Heart right ventricle (tissue), 16 donors: Measurements from ENCODE around the gene NEURL2. TPM values are rescaled to one million over a fixed set of nuclear protein-coding genes. Genes with fewer than 3 reads are reported as not detected.

Experiments used
- ATAC-seq, 8 donors: fragments of 200-7000 bp; cut with Tn5 transposase; one replicate each; pipeline ENCODE4 v1.9.1; 2020; ENCODE audit warnings: mild to moderate bottlenecking in 8 of 8, moderate library complexity in 8 of 8, moderate number of reproducible peaks in 1 of 8
- DNase-seq, 2 donors: peaks; one replicate each; pipeline ENCODE4 v3.0.0-alpha.2; 2020
- H3K27ac ChIP-seq, 10 donors: fragments of 200-600 bp; sonication (generic) in 2 of 10; one replicate each; pipeline versions ENCODE4 v1.5.0 to v1.8.0; 2020 to 2022; ENCODE audit warnings: mild to moderate bottlenecking in 3 of 10
- H3K27me3 ChIP-seq, 7 donors: fragments of 200-600 bp; one replicate each; pipeline ENCODE4 v1.8.0; 2021 to 2022; ENCODE audit warnings: mild to moderate bottlenecking in 2 of 7
- H3K36me3 ChIP-seq, 9 donors: fragments of 200-600 bp; sonication (generic) in 1 of 9; one replicate each; pipeline versions ENCODE4 v1.5.0 to v1.8.0; 2020 to 2022; ENCODE audit warnings: mild to moderate bottlenecking in 2 of 9
- H3K4me1 ChIP-seq, 9 donors: fragments of 200-600 bp; sonication (generic) in 1 of 9; one replicate each; pipeline versions ENCODE4 v1.5.0 to v1.8.0; 2020 to 2022; ENCODE audit warnings: mild to moderate bottlenecking in 4 of 9
- H3K4me3 ChIP-seq, 10 donors: fragments of 200-600 bp; sonication (generic) in 2 of 10; one replicate each; pipeline versions ENCODE4 v1.5.0 to v1.8.0; 2020 to 2022; ENCODE audit warnings: mild to moderate bottlenecking in 7 of 10, moderate library complexity in 2 of 10
- H3K9me3 ChIP-seq, 11 donors: fragments of 200-600 bp in 10 of 11; sonication (generic) in 2 of 11; one replicate each; pipeline versions ENCODE4 v1.5.0 to v1.8.0; 2013 to 2022; ENCODE audit warnings: mild to moderate bottlenecking in 2 of 11, control low read depth in 1 of 11, moderate library complexity in 1 of 11
- WGBS, 2 donors: extraction: QIAGEN DNeasy Blood & Tissue Kit; methylation state at CpG; one replicate each; pipeline ENCODE4 v1.1.7; 2013; ENCODE audit warnings: inconsistent platforms in 1 of 2; 5-methylcytosine and 5-hydroxymethylcytosine counted together
- intact Hi-C, 10 donors: fragments of 100-400 bp; cut with DNase I; formaldehyde crosslinking; loops; one replicate each; pipeline versions ENCODE4 v1.11.1 to v1.14.2; 2022
- polyA plus RNA-seq, 2 donors: library from polyadenylated mRNA; stranded (reverse); fragments of 200-250 nt; gene quantifications; one replicate each; pipeline ENCODE4 v1.2.3, GENCODE V29; 2013
- total RNA-seq, 10 donors: library from RNA; stranded (reverse); fragmentation: NEBNext Ultra II Directional in 3 of 10; extraction: Animal tissue kit (Norgen Biotek cat#: 25700) in 3 of 10; gene quantifications; one replicate each; pipeline versions ENCODE4 v1.2.1 to v1.2.4, GENCODE V29; 2021 to 2023
- TF ChIP-seq, protein P1 (sequence below), 9 donors: fragments of 200-600 bp; sonication (generic) in 2 of 9; IDR thresholded peaks; one replicate each; pipeline versions ENCODE4 v1.5.0 to v1.8.0; 2021 to 2022; ENCODE audit warnings: antibody characterized with exemption in 9 of 9, mild to moderate bottlenecking in 5 of 9, moderate library complexity in 1 of 9
- donor health status: Arrhythmogenic right ventricular cardiomyopathy.
- donor health status: ischemic (EF 13 %, LVEDD 7.1; RV severe dilation, severe dysfunction).
- donor health status: healthy with polysubstance abuse.
- donor health status: DM: no; HTN: yes; CAD: no.
- donor health status: DM: no; HTN: no; CAD: no.
- donor health status: ischemic (EF 25% LVEDD 6.9; RV normal size, moderate dysfunction).
- donor health status: ischemic (EF 25% LVEDD 5.7; RV mildly dilated, moderate dysfunction).
- donor health status: healthy.
- donor health status: DM: yes; HTN: yes; CAD: no.
- donor health status: Ischemic cardiomyopathy.
- donor health status: ischemic (EF 35%, LVEDD 5.7; RV mildly dilated, moderate dysfunction).
- donor health status: nonischemic (EF 11% LVEDD 7.7; RV severe dilation, severe dysfunction).
- donor health status: DM: yes; HTN: yes; CAD: no.
- donor health status: PGD.
- donor health status: ischemic (EF 29% LVEDD 5.4; RV normal size, mild dysfunction).
- donor health status: nonischemic (EF 23%, LVEDD 6.1; RV moderate dilation, normal function).

NEURL2 gene
- total and polyA plus RNA-seq, 12 donors, result 3.3 to 11.1 (median 7.8) TPM

DNA sequence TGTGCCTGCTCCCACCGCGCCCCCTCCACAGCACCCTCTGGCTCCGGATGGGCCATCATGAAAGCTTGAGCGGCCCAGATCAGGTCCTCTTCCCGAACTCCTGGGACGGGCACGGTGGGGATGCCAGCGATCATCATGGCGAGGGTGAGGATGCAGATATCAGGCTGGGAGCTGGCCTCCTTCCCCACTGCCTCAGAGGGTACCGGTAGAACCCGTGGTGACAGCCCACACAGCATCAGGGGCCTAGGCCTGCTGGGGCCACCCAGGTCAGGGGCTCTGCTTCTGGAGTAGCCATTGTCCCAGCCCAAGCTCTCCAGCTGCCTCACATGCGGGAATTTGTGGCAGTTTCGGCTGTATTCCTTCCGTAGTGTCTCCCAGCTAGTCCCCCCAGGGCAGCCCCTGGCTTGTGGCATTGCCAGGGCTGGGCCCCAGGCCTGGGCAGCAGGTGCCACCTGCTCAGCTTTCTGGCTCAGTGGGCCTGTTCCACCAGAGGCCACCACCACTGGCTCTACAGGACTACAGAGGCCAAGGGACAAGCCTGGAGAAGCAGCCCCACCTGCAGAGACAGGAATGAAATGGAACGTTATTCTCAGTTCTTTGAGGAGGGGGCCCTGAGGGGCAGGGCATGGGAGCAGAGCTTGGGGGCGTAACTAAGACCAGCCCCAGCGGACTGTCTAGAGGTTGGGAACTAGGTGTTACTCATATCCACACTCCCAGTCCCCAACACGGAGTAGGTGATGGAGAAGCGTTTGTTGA lies 4.2 kb downstream of the NEURL2 start:
- Histone ChIP-seq H3K4me3 (no peak overlapping the region), H3K4me1 (peaks cover 6 to 45% (median 38%) of the 10 kb centered on the region in 9 donors), H3K9me3 (no peaks in the 10 kb centered on the region), H3K36me3 (peaks cover 0 to 72% (median 14%) of the 10 kb centered on the region in 9 donors), H3K27ac (no peak overlapping the region), H3K27me3 (no peaks in the 10 kb centered on the region)
- DNase-seq (no peak), ATAC-seq (no peak)
- 90 to 92% methylated on average over 19 of the region's 19 CpGs for WGBS, 2 donors
- intact Hi-C loops, result loop anchor here in 3 of 10 donors (10.0 kb wide), 3 partner anchors 52 to 78 kb away; partner anchors contain the start of gene SNX21 (in 1 of the 3)
- TF ChIP-seq, protein P1, sequence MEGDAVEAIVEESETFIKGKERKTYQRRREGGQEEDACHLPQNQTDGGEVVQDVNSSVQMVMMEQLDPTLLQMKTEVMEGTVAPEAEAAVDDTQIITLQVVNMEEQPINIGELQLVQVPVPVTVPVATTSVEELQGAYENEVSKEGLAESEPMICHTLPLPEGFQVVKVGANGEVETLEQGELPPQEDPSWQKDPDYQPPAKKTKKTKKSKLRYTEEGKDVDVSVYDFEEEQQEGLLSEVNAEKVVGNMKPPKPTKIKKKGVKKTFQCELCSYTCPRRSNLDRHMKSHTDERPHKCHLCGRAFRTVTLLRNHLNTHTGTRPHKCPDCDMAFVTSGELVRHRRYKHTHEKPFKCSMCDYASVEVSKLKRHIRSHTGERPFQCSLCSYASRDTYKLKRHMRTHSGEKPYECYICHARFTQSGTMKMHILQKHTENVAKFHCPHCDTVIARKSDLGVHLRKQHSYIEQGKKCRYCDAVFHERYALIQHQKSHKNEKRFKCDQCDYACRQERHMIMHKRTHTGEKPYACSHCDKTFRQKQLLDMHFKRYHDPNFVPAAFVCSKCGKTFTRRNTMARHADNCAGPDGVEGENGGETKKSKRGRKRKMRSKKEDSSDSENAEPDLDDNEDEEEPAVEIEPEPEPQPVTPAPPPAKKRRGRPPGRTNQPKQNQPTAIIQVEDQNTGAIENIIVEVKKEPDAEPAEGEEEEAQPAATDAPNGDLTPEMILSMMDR (IDR thresholded peaks at IDR 0.05), result no peak

GRCh38 chr20:45883100-45883469 lies 7.9 kb downstream of the NEURL2 start:
- DNase-seq, result no peak
- H3K9me3 ChIP-seq, result no peaks in the 10 kb centered on the region
- no peak overlapping the region for H3K4me3 ChIP-seq
- H3K4me1 ChIP-seq, result peaks cover 0 to 31% (median 22%) of the 10 kb centered on the region in 9 donors
- H3K36me3 ChIP-seq, result peaks cover 0 to 77% (median 15%) of the 10 kb centered on the region in 9 donors
- H3K27ac ChIP-seq, result no peak overlapping the region
- TF ChIP-seq, protein P1 (IDR thresholded peaks at IDR 0.05), result no peak
- intact Hi-C loops, result loop anchor here in 3 of 10 donors (10.0 kb wide), 3 partner anchors 48 to 82 kb away; partner anchors contain the start of gene SNX21 (in 1 of the 3)
- no peak for ATAC-seq
- no peaks in the 10 kb centered on the region for H3K27me3 ChIP-seq
- whole genome bisulfite sequencing, 2 donors, result 83 to 84% methylated on average over 9 of the region's 9 CpGs

- Histone ChIP-seq H3K27ac (no peak overlapping the region), H3K27me3 (no peaks in the 10 kb centered on the region), H3K4me1 (peaks cover 0 to 31% (median 21%) of the 10 kb centered on the region in 9 donors), H3K9me3 (no peaks in the 10 kb centered on the region), H3K4me3 (no peak overlapping the region), H3K36me3 (peaks cover 0 to 77% (median 20%) of the 10 kb centered on the region in 9 donors)
- DNase-seq, result no peak
- TF ChIP-seq, protein P1 (IDR thresholded peaks at IDR 0.05), result no peak
- intact Hi-C loops, result loop anchor here in 3 of 10 donors (10.0 kb wide), 3 partner anchors 48 to 82 kb away; partner anchors contain the start of gene SNX21 (in 1 of the 3)
- no peak for ATAC-seq
- WGBS, 2 donors, result 76 to 83% methylated on average over 4 of the region's 4 CpGs
Observed at GRCh38 chr20:45882469-45883099, 8.4 kb downstream of the NEURL2 start.

GRCh38 chr20:45880988-45881788 lies 9.8 kb downstream of the NEURL2 start, which contains the start of gene ZSWIM1:
Gene ZSWIM1 (plus strand): TSS chr20:45881227. CDS start chr20:45882593, 1,366 bp downstream.
- Histone ChIP-seq H3K36me3 (peaks cover 0 to 74% (median 28%) of the 10 kb centered on the region in 9 donors), H3K27me3 (no peaks in the 10 kb centered on the region), H3K4me3 (peak within 1 kb of the TSS; percentile 57 to 79 (median 68)), H3K4me1 (peaks cover 0 to 31% (median 21%) of the 10 kb centered on the region in 9 donors), H3K9me3 (no peaks in the 10 kb centered on the region), H3K27ac (peak within 1 kb of the TSS; percentile 47 to 90 (median 83))
- ATAC-seq, result peak; percentile 95 to 99 (median 98)
- TF ChIP-seq, protein P1 (IDR thresholded peaks at IDR 0.05), result no peak
- peak; percentile 99 for DNase-seq
- intact Hi-C loops, result loop anchor here in 3 of 10 donors (10.0 kb wide), 3 partner anchors 46 to 84 kb away; partner anchors contain the start of gene SNX21 (in 1 of the 3)
- WGBS, 2 donors, result 0 to 1% methylated on average over 23 of the region's 23 CpGs
